GM21528 (cell line): ENCODE data around the gene PAK4.
A peak's percentile ranks its signal among the peaks of the same experiment; 100 is the strongest.
"Not testable (repeated sequence)": the region's sequence is repeated elsewhere in the genome, so short reads cannot be mapped to it uniquely, and the experiment has no call there.

Experiments
- ATAC-seq: cut with Tn5 transposase; IDR thresholded peaks from one replicate; pipeline ENCODE4 v1.9.1; 2021; ENCODE audit warnings: mild to moderate bottlenecking, moderate library complexity; ENCODE audit not compliant: unreplicated experiment, low FRiP score

The PAK4 gene

DNA sequence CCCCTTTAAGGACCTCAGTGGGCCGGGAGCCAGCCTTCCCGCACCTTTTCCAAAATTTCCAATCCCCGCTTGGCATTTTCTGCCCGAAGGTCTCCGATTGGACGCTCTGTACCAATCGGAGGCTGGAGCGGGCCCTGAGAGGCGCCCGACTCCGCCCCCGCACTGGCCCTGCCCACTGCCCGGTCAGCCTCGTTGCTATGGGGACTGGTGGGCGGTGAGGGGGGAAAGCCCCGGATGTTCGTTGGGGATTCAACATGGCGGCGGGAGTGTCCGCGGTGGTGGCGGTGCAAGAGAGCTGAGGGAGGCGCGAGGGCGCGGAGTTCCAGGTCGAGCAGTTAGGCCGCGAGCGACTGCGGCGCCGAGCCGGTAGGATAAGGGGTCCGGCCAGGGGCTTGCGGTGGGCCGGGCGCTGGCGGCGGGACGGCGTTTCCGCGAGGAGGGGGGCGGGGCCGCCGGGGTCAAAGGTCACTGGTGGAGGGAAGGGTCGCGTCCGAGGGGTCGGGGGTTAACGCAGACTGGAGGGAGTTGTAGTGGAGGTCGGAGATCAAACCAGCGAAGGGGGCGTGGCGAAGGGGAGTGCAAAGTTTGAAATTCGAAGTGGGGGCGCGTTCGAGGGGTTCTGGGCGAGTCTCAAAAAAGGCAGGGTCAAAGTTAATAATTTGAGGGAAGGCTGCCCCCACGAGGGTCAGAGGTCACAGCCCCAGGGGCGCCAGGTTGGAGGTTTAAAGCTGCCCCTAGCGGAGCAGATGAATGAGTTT, at the start of gene PAK4:
PAK4 (plus strand) TSS at position 233 of the 758 bp plus-strand sequence. CDS start 43,768 bp downstream, outside the sequence.
- ATAC-seq = peak; percentile 67

DNA sequence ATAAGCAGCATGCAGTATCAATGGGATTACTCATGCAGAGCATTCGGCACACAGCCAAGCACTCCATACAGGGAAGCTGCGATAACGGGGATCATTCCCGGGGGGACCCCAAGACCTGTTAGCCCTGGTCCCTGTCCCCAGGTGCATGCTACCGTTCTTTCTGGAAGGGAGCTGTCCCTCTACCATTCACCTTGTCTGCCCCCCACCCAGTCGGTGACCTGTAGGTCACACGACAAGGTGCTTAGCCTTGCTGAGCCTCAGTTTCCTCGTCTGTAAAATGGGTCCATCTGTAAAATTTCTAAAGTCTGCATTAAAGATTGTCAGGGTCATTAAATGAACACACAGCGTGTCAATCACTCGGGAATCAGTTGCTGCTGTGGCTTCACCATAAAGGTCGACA, 48.3 kb upstream of the PAK4 start:
- no peak for ATAC-seq

DNA sequence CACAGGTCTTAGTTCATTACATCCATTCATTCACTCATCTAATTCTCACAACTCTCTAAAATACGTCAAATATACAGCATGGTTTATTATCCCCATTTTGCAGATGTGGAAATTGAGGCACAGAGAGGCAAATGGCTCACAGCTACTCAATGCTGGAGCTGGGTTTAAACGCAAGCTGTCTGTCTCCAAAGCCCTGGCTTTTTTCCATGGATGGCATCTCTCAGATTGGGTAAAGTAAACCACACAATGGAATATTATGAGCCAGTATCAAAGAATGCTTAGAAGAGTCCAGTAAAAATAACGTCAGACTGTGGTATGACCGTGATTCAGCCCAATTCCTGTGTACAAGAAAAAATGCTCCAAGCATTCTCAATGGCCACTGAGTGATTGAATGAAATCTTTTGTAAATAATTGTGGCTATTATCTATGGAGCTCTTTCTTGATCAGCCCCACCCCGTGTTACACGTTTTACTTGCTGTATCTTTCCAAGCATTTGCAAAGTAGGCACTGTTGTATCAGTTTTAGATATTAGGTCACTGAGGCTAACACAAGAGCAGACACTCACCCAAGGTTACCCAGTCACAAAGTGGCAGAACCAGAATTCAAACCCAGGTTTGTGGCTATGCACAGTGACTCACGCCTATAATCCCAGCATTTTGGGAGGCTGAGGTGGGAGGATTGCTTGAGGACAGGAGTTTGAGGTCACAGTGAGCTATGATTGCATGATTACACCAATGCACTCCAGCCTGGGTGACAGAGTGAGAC, 47.0 kb upstream of the PAK4 start:
- no peak for ATAC-seq

DNA sequence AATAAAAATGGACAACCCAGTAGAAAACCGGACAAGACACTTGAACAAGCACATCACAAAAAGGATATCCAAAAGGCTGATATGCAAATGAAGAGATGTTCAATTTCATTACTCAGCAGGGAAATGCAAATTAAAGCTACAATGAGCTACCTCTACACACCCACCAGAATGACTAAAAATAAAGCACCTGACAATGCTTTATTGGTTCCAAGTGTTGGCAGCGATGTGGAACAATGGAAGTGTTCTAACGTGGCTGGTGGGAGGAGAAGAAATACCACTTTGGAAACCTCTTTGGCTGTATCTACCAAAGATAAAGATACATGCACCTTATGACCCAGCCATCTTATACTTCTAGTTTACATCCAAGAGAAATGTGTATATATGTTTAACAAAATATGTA, 45.2 kb upstream of the PAK4 start:
- no peak for ATAC-seq

DNA sequence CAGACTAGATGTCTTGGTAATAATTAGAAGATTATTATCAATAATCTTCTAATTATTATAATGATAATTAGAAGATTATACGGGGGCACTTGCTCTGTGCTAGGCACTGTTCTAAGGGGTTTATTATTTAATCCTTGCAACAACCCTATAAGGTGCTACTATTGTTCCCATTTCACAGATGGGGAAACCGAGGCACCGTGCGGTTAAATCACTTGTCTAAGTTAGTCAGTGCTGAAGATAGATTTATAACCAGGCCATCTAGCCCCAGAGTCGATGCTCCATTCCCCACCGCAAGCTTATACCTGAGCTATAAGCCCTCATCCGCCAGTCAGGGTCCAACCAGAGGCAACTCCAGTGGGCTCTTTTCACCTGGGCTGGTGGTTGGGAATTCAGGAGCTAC, 43.4 kb upstream of the PAK4 start:
- ATAC-seq = no peak

DNA sequence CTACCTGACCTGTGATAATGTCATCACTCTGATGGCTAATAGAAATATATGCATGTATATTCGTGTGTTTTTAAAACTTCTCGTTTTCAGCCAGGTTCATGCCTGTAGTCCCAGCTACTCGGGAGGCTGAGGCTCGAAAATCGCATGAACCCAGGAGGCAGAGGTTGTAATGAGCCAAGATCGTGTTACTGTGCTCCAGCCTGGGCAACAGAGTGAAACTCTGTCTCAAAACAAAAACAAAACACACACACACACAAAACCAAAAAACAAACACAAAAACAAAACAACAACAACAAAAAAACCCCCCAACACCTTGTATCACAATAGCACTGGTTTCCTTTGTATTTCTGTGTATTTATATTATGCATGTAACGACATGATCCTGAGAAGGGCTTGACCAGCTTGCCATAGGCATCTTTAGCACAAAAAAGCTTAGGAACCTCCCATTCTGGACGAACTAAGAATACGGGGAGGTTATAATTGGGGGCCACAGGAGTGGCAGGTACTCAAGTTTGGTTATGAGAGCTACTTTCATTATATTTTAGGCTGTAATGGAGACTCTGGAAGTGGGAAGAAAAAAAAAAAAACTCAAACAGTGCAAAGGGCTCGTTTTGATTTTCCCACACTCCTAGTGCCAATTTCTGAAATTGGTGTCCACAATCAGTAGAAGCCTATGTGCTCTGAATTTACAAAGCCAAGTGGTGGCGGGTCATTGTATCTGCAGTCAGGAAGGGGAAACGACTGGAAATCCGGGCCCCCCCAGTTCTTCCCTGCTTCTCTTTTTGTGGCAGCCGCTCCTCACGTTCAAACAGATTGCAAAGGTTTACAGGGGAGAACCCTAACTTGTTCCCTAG, 42.6 kb upstream of the PAK4 start:
- no peak for ATAC-seq

DNA sequence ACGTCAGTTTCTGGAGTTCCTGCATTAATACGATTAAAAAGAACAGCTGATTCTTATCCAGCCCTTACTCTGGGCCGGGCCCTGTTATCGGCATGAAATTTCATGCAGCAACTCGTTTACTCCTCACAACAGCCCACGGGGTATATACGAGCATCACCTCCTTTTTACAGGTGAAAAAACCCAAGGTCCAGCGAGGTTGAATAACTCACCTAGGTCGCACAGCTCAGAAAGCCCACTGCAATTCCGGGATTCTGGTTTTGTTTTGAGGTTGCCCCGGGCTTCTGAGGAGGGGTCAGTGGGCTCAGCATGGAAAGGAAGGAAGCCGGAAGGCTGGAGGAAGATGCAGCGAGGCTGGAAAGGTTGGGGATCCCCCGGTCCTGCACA, 42.0 kb upstream of the PAK4 start:
- ATAC-seq = no peak

DNA sequence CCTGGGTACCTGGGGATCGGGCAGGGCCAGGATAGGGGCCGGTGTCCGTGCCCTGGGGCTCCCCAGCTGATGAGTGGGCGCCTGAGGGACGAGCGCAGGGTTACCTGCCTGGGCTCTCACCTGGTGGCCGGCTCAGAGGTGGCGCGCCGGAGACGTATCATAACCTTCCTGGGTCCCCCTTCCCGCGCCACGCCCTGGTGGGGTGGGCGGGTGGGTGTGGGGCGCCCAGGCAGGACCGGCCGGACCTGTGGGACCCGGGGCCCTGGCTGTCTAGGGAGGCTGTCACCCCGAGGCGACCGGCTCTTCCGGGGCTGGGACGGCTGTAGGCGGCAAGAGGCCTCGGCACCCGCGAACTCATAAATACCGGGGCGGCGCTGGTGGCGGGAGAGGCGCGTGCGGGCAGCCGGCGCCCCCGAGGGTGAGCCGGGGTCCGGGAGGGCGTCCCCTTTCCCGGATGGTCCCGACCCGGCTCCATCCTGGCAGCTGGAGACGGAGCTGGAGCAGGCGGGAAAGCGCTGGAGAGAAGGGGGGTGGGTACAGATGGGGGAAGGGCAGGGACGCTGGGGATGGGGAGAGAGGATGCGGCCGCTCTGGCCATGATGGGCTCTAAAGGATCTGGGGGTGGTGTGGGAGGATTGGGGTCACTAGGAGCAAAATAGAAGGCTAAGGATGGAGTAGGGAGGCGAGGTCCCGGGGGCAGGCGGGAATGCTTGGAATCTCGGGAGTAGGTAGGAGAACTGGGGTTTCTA, 41.4 kb upstream of the PAK4 start, which contains the start of gene ACP7:
ACP7 (plus strand) TSS at position 386 of the 749 bp plus-strand sequence. CDS start 902 bp downstream, outside the sequence.
- ATAC-seq = no peak

DNA sequence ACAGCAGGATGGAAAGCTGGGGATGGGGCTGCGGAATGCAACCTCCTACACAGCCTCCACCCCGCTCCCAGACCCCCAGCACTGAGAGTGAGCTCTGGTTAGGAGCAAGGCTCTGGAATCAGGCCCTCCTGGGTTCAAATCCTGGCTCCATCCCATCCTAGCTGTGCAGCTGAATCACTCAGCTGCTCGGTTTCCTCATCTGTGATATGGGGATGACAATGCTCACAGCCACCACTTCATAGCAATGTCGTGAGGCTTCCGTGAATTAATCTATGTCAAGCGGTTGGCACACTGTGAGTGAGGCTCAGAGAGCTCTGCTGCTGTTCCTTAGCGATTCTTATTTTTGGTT, 40.9 kb upstream of the PAK4 start:
- no peak for ATAC-seq

DNA sequence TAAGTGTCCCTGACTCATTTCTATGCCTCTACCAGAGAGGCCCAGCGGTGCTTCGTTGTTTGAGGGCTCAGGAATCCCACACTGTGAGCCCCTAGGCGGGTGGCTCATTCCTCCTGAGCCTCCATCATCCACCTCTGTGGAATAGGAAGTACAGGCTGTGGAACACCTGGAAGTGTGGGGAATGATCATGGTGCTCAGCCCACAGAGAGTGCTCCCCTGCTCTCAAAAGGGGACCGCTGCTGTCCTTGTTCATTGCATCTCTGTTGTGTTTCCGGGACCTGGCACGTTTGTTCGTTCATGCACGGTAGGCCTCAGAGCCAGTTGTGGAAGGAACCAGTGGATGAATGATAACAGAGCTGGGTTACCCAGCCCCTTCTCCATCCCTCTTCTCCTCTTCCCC, 40.2 kb upstream of the PAK4 start:
- ATAC-seq = no peak

DNA sequence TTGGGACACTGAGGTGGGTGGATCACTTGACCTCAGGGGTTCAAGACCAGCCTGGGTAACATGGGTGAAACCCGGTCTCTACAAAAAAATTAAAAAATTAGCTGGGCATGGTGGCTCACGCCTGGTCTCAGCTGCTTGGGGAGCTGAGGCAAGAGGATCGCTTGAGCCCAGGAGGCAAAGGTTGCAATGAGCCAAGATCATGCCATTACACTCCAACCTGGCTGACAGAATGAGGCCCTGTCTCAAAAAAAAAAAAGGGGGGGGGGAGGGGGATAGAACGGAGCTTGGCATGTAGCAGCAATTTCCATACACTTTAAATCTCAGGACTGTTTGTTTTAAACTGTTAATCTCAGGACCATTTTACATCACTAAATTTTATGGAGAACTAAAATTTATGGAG, 39.2 kb upstream of the PAK4 start:
- ATAC-seq = no peak

DNA sequence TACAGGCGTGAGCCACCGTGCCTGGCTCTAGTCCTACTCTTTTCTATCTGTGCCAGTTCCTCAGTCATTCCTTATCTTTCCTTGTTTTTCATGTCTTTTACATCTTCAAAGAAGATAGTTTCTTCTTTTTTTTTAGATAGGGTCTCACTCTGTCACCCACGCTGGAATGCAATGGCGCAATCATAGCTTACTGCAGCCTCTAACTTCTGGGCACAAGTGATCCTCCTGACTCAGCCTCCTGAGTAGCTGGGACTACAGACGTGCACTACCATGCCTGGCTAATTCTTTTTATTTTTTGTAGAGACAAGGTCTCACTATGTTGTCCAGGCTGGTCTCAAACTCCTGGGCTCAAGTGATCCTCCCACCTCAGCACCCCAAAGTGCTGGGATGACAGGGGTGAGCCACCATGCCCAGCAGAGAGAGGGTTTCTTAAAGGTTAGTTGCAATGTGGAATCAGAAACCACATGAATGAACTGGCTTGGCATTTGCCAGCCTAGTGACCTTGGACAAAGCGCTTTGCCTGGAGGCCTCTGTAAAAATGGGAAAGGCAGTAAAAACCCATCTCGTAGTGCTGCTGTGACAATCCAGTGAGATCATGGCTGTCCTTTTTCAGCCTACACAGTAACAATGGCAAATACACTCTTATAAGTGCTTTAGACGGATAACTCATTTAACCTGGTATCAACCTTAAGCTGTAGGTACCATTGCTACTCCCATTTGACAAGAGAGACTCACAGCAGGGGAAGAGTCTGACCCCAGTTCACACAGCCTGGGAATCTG, 37.5 kb upstream of the PAK4 start:
- no peak for ATAC-seq

DNA sequence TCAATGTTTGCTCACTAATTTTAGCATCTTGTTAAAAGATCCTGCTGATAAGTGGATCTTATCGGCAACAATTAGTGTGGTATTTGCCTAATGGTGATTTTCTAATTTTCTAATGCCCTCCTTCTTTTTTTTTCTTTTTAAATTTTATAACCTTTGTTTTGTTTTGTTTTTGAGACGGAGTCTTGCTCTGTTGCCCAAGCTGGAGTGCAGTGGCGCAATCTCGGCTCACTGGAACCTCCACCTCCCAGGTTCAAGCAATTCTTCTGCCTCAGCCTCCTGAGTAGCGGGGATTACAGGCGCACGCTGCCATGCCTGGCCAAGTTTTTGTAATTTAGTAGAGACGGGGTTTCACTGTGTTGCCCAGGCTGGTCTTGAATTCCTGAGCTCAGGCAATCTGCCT, 35.6 kb upstream of the PAK4 start:
- not testable (repeated sequence) for ATAC-seq

DNA sequence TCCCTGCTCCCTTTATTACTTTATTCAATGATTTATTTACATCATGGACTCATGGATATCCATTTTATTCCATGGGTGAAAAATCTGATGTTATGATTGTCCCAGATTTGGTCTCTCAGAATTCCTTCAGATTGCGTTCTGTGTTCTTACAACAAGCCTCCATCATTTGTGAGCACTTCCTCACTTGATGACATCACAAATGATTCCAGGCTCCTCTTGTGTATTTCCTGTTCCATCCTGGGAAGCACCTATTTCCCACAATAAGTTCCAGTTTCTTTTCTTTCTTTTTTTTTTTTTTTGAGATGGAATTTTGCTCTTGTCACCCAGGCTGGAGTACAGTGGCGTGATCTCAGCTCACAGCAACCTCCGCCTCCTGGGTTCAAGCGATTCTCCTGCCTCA, 34.7 kb upstream of the PAK4 start:
- no peak for ATAC-seq

DNA sequence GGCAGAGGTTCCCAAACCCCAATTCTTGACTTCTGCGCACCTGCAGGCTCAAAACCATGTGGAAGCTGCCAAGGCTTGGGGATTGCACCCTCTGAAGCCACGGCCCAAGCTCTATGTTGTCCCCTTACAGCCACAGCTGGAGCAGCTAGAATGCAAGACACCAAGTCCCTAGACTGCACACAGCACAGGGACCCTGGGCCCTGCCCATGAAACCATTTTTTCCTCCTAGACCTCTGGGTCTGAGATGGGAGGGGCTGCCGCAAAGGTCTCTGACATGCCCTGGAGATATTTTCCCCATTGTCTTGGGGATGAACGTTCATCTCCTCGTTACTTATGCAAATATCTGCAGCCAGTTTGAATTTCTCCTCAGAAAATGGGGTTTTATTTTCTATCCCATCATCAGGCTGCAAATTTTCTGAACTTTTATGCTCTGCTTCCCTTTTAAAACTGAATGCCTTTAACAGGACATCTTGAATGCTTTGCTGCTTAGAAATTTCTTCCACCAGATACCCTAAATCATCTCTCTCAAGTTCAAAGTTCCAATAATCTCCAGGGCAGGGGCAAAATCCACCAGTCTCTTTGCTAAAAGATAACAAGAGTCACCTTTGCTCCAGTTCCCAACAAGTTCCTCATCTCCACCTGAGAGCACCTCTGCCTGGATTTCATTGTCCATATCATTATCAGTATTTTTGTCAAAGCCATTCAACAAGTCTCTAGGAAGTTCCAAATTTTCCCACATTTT, 29.6 kb upstream of the PAK4 start:
- not testable (repeated sequence) for ATAC-seq

DNA sequence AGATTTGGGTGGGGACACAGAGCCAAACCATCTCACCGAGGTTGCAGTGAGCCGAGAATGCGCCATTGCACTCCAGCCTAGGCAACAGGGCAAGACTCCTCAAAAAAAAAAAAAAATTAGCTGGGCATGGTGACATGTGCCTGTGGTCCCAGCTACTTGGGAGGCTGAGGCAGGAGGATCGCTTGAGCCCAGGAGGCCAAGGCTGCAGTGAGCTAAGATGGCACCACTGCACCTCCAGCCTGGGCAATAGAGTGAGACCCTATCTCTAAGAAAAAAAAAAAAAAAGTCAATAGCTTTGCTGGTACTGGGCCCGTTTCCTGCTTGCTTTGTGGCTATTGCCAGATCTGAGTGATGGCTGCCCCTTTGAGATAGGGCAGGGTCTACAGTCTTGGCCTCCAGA, 28.3 kb upstream of the PAK4 start:
- no peak for ATAC-seq

DNA sequence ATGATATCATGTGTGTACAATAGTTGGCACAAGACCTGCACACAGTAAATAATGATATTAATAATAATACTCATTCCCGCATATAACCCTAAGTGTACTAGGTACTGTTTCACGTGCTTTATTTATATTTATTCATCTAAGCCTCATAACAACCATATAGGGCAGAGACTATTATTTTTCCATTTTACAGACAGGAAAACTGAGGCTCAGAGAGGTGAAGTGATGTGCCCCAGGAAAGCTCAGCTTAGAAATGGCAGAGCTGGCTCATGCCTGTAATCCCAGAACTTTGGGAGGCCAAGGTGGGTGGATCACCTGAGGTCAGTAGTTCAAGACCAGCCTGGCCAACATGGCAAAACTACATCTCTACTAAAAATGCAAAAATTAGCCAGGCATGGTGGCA, 27.9 kb upstream of the PAK4 start:
- ATAC-seq = no peak

DNA sequence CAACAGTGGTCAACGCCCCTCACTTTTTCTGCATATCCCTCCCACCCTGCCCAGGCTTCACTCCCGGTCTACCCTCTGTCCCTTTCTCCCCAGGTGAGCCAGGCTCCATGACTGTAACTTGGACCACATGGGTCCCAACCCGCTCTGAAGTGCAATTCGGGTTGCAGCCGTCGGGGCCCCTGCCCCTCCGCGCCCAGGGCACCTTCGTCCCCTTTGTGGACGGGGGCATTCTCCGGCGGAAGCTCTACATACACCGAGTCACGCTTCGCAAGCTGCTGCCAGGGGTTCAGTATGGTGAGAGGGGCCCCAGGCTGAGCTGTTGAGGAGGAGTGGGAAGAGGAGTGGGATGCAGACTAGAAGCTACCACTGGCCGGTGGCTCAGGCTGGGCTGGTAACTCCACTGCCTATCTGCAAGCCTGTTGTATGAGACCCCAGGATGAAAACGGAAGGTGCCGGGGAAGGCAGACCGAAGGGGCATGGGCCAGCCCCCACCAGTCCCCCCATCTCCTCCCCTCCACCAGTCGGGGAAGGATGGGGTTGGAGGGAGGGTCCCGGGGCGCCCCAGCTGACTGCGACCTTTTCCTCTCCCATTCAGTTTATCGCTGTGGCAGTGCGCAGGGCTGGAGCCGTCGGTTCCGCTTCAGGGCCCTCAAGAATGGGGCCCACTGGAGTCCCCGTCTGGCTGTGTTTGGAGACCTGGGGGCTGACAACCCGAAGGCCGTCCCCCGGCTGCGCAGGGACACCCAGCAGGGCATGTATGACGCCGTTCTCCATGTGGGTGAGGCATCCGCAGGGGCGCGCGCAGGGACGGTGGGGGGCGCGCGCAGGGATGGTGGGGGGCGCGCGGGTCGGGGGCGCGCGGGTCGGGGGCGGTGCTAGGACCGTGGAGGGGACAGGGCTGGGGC, 27.0 kb upstream of the PAK4 start:
- ATAC-seq = no peak
